Mesothelial cell of epicardium (in vitro differentiated cells): ENCODE data around the gene MARVELD2. TPM values are rescaled to one million over a fixed set of nuclear protein-coding genes. Genes with fewer than 3 reads are reported as not detected.

ENCODE experiments used
- DNase-seq, 2 experiments: peaks; one replicate each; pipeline ENCODE4 v3.0.0; 2021; ENCODE audit warnings: low spot score in 2 of 2; ENCODE audit not compliant: unreplicated experiment in 2 of 2
- H3K27ac Mint-ChIP-seq: 2 replicates; pipeline ENCODE4 v1.8.0; 2021; ENCODE audit warnings: mixed read lengths
- H3K27me3 Mint-ChIP-seq: 2 replicates; pipeline ENCODE4 v1.8.0; 2021; ENCODE audit warnings: low read depth, mixed read lengths
- H3K36me3 Mint-ChIP-seq: 2 replicates; pipeline ENCODE4 v1.8.0; 2021; ENCODE audit warnings: mixed read lengths
- H3K4me1 Mint-ChIP-seq: 2 replicates; pipeline ENCODE4 v1.8.0; 2021; ENCODE audit warnings: mixed read lengths
- H3K4me3 Mint-ChIP-seq: 2 replicates; pipeline ENCODE4 v1.8.0; 2021; ENCODE audit warnings: mild to moderate bottlenecking, moderate library complexity, mixed read lengths
- H3K9me3 Mint-ChIP-seq: 2 replicates; pipeline ENCODE4 v1.8.0; 2021; ENCODE audit warnings: mixed read lengths
- CTCF ChIP-seq: fragments of 200-600 bp; sonication (generic); IDR thresholded peaks from one replicate; pipeline ENCODE4 v1.5.0; 2021; ENCODE audit warnings: antibody characterized with exemption; ENCODE audit not compliant: unreplicated experiment
- total RNA-seq: library from RNA; stranded (reverse); gene quantifications from 3 replicates; pipeline ENCODE4 v1.2.1, GENCODE V29; 2021

MARVELD2 gene
- total RNA-seq, 1 donor from 2014 or later, result 20.0 TPM

GRCh38 chr5:69491838-69492390 is 77.0 kb downstream of the MARVELD2 start:
- peaks cover 13% of the 10 kb centered on the region for H3K4me1 Mint-ChIP-seq
- no peak for TF ChIP-seq CTCF

GRCh38 chr5:69492391-69492922 is 77.5 kb downstream of the MARVELD2 start, which contains the start of gene OCLN:
OCLN (plus strand) TSS chr5:69492790; CDS start chr5:69504245, 11,455 bp downstream.
- peaks cover 15% of the 10 kb centered on the region for H3K4me1 Mint-ChIP-seq
- peaks cover 64% of the 10 kb centered on the region for H3K27me3 Mint-ChIP-seq
- peak within 1 kb of the TSS; percentile 85 for H3K4me3 Mint-ChIP-seq
- DNase-seq, result peak; percentile 79 to 88
- no peaks in the 10 kb centered on the region for H3K36me3 Mint-ChIP-seq
- peak within 1 kb of the TSS; percentile 98 for H3K27ac Mint-ChIP-seq
- no peaks in the 10 kb centered on the region for H3K9me3 Mint-ChIP-seq
- TF ChIP-seq CTCF, result no peak

More at GRCh38 chr5:69491838-69492390, 77.0 kb downstream of the MARVELD2 start:
- Mint-ChIP-seq H3K36me3 (no peaks in the 10 kb centered on the region), H3K4me3 (peak overlapping the region; percentile 85), H3K27me3 (peaks cover 63% of the 10 kb centered on the region), H3K27ac (peak overlapping the region; percentile 98), H3K9me3 (no peaks in the 10 kb centered on the region)
- no peak for DNase-seq

- H3K36me3 Mint-ChIP-seq, result no peaks in the 10 kb centered on the region
- TF ChIP-seq CTCF, result no peak
- H3K4me3 Mint-ChIP-seq, result peak overlapping the region; percentile 85
- peak; percentile 40 to 71 for DNase-seq
- H3K27me3 Mint-ChIP-seq, result peaks cover 64% of the 10 kb centered on the region
- H3K4me1 Mint-ChIP-seq, result peaks cover 15% of the 10 kb centered on the region
- peak overlapping the region; percentile 98 for H3K27ac Mint-ChIP-seq
- no peaks in the 10 kb centered on the region for H3K9me3 Mint-ChIP-seq
These were observed 78.0 kb downstream of the MARVELD2 start for GRCh38 chr5:69492923-69493395.

GRCh38 chr5:69493396-69494133 is 78.6 kb downstream of the MARVELD2 start:
- TF ChIP-seq CTCF, result no peak
- Mint-ChIP-seq H3K27ac (peak overlapping the region; percentile 98), H3K4me1 (peaks cover 15% of the 10 kb centered on the region), H3K36me3 (no peaks in the 10 kb centered on the region), H3K4me3 (peak overlapping the region; percentile 85), H3K27me3 (peaks cover 64% of the 10 kb centered on the region), H3K9me3 (no peaks in the 10 kb centered on the region)
- DNase-seq, result peak in 1 of 2 experiments; percentile 25

Other genes starting within 250 kb of the MARVELD2 start
- 55.3 to 62.7 TPM (median 60.5 TPM) in 3 replicates for gene CCNB1, start 248.0 kb upstream of the MARVELD2 start, total RNA-seq
- gene CENPH, start 225.5 kb upstream of the MARVELD2 start, total RNA-seq, result 14.8 to 15.3 TPM (median 15.1 TPM) in 3 replicates
- 25.1 to 26.5 TPM (median 26.4 TPM) in 3 replicates for gene CDK7, start 180.2 kb upstream of the MARVELD2 start, total RNA-seq
- gene CCDC125, start 82.3 kb upstream of the MARVELD2 start, total RNA-seq, result 9.0 to 9.7 TPM (median 9.1 TPM) in 3 replicates
- 28.0 to 31.3 TPM (median 28.3 TPM) in 3 replicates for gene AK6, start 45.6 kb upstream of the MARVELD2 start, total RNA-seq
- 47.1 to 50.4 TPM (median 49.0 TPM) in 3 replicates for gene TAF9, start 45.6 kb upstream of the MARVELD2 start, total RNA-seq
- 31.6 to 33.4 TPM (median 33.2 TPM) in 3 replicates for gene RAD17, start 45.3 kb upstream of the MARVELD2 start, total RNA-seq
- gene OCLN, start 77.7 kb downstream of the MARVELD2 start, total RNA-seq, result 36.1 to 37.8 TPM (median 37.0 TPM) in 3 replicates
- gene GTF2H2C, start 145.1 kb downstream of the MARVELD2 start, total RNA-seq, result 41.8 to 46.2 TPM (median 46.0 TPM) in 3 replicates